NB4 (cell line): ENCODE results near the gene ARHGEF17.

Source experiments
- MYC ChIP-seq: IDR thresholded peaks from 2 replicates; pipeline ENCODE4 v1.6.1; 2011; ENCODE audit warnings: low read depth, low read length
- POLR2A ChIP-seq: IDR thresholded peaks from 2 replicates; pipeline ENCODE4 v1.6.1; 2011; ENCODE audit warnings: mild to moderate bottlenecking; ENCODE audit not compliant: insufficient read length; ENCODE audit errors: extremely low read depth
- TF ChIP-seq, protein P1 (sequence below): IDR thresholded peaks from one replicate; pipeline ENCODE4 v1.5.1; 2012; ENCODE audit warnings: low read depth, low read length
- TF ChIP-seq, protein P2 (sequence below): IDR thresholded peaks from 2 replicates; pipeline ENCODE4 v1.6.1; 2011; ENCODE audit warnings: low read depth, low read length

DNA sequence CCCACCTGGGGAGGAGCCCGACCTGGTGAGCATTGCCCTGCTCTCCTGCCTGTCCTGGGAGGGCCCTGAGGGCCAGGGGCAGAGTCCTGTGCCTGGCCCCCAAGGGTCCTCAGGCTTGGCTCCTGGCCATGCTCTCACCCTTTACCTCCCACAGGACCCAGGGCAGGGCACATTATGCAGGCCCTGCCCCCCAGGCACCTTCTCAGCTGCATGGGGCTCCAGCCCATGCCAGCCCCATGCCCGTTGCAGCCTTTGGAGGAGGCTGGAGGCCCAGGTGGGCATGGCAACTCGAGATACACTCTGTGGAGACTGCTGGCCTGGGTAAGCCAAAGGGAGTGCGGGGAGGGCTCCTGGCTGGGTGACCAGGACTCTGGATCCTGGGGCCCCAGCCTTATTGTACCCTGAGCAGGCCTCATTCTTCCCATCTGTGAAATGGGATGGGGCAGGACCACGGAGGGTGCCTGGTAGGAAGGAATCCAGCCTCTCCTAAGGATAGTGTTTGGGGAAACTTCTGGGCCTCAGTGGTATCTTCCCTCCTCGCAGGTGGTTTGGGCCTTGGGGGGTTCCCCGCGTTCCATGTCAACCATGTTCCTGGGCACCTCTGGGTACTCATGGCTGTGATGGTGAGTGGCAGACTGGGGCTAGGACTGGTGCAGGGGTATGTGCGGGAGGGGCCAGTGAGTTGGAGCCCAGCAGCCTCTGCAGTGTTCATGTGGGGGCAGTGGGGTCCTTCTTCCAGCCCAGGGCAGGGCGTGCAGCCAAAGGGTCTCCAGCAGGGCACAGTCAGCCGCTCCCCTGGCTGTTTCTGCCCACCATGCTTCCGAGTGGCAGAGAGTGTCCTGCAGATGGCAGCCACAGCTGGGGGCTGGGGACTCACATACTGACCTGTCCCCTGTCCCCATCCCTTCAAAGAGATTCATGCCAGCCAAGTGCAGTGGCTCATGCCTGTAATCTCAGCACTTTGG, 82.8 kb downstream of the ARHGEF17 start:
- TF ChIP-seq, protein P1, sequence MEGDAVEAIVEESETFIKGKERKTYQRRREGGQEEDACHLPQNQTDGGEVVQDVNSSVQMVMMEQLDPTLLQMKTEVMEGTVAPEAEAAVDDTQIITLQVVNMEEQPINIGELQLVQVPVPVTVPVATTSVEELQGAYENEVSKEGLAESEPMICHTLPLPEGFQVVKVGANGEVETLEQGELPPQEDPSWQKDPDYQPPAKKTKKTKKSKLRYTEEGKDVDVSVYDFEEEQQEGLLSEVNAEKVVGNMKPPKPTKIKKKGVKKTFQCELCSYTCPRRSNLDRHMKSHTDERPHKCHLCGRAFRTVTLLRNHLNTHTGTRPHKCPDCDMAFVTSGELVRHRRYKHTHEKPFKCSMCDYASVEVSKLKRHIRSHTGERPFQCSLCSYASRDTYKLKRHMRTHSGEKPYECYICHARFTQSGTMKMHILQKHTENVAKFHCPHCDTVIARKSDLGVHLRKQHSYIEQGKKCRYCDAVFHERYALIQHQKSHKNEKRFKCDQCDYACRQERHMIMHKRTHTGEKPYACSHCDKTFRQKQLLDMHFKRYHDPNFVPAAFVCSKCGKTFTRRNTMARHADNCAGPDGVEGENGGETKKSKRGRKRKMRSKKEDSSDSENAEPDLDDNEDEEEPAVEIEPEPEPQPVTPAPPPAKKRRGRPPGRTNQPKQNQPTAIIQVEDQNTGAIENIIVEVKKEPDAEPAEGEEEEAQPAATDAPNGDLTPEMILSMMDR = no peak
- no peak for TF ChIP-seq POLR2A
- TF ChIP-seq, protein P2, sequence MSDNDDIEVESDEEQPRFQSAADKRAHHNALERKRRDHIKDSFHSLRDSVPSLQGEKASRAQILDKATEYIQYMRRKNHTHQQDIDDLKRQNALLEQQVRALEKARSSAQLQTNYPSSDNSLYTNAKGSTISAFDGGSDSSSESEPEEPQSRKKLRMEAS = no peak
- no peak for TF ChIP-seq MYC
